ENCODE measurements around the gene BPIFB4. TPM values are rescaled to one million over a fixed set of nuclear protein-coding genes. Genes with fewer than 3 reads are reported as not detected.

BPIFB4 gene
- total and polyA plus RNA-seq, 2 donors (not counting 3 experiments of a cell fraction or from before 2014, with no cell fraction given): not detected

- Histone ChIP-seq H3K4me1 (ENCODE audit: control insufficient read depth, extremely low read depth, insufficient read depth, low read length) (no peaks in the 10 kb centered on the region), H3K27me3 (ENCODE audit: control insufficient read depth in 2 of 2, insufficient read depth in 2 of 2, low read length in 2 of 2) (no peaks in the 10 kb centered on the region), H3K4me3 (replicated peaks in 1 of 3; ENCODE audit: insufficient read depth in 1 of 3, low read depth in 1 of 3, low read length in 3 of 3) (no peak overlapping the region), H3K36me3 (ENCODE audit: control insufficient read depth in 2 of 2, extremely low read depth in 1 of 2, insufficient read depth in 2 of 2, low read length in 2 of 2) (no peaks in the 10 kb centered on the region), H3K9me1 (replicated peaks; ENCODE audit: control insufficient read depth, extremely low read depth, insufficient read depth, low read length) (no peaks in the 10 kb centered on the region), H3K79me2 (ENCODE audit: control insufficient read depth, insufficient read depth, low read length) (no peaks in the 10 kb centered on the region), H3K27ac (ENCODE audit: insufficient read depth, low read depth, low read length) (no peak overlapping the region), H3K9ac (replicated peaks; ENCODE audit: extremely low read depth, insufficient read depth, low read length) (no peak overlapping the region), H4K20me1 (replicated peaks; ENCODE audit: control insufficient read depth, extremely low read depth, insufficient read depth, low read length) (no peaks in the 10 kb centered on the region), H3K9me3 (replicated peaks; ENCODE audit: control insufficient read depth, insufficient read depth, low read length) (no peaks in the 10 kb centered on the region), H3K4me2 (ENCODE audit: insufficient read depth, low read length) (no peak overlapping the region), H2AFZ (ENCODE audit: low read depth, low read length) (no peak overlapping the region)
- no peak for FAIRE-seq
- no peak for DNase-seq (ENCODE audit: low read depth, low spot score)
- intact Hi-C loops (cut with micrococcal nuclease) (no loop called here), dilution Hi-C loops (cut with MboI; ENCODE audit: extremely low pct_ligation_motif_present, low sequenced_read_pairs) (no loop called here)
- TF ChIP-seq GATA2 (IDR thresholded peaks at IDR 0.05; ENCODE audit: insufficient read depth, insufficient read length, low read depth, low read length): no peak
- no peak for TF ChIP-seq FOS (IDR thresholded peaks at IDR 0.05; ENCODE audit: borderline replicate concordance, insufficient read depth, low read length)
- no peak for TF ChIP-seq POLR2A (IDR thresholded peaks at IDR 0.05; ENCODE audit: low read depth, low read length)
- TF ChIP-seq, protein P1, sequence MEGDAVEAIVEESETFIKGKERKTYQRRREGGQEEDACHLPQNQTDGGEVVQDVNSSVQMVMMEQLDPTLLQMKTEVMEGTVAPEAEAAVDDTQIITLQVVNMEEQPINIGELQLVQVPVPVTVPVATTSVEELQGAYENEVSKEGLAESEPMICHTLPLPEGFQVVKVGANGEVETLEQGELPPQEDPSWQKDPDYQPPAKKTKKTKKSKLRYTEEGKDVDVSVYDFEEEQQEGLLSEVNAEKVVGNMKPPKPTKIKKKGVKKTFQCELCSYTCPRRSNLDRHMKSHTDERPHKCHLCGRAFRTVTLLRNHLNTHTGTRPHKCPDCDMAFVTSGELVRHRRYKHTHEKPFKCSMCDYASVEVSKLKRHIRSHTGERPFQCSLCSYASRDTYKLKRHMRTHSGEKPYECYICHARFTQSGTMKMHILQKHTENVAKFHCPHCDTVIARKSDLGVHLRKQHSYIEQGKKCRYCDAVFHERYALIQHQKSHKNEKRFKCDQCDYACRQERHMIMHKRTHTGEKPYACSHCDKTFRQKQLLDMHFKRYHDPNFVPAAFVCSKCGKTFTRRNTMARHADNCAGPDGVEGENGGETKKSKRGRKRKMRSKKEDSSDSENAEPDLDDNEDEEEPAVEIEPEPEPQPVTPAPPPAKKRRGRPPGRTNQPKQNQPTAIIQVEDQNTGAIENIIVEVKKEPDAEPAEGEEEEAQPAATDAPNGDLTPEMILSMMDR (IDR thresholded peaks at IDR 0.05; ENCODE audit: extremely low read depth in 1 of 2, insufficient read depth in 1 of 2, low read depth in 1 of 2, low read length in 2 of 2): no peak
- TF ChIP-seq JUN (IDR thresholded peaks at IDR 0.05; ENCODE audit: borderline replicate concordance, insufficient read depth, insufficient read length, low read depth): no peak
- TF ChIP-seq POLR2AphosphoS5 (IDR thresholded peaks at IDR 0.05; ENCODE audit: insufficient read depth, low read depth, low read length): no peak
- no peak for TF ChIP-seq EZH2 (IDR thresholded peaks at IDR 0.05; ENCODE audit: borderline replicate concordance, low read depth, low read length, severe bottlenecking)
- no peak for TF ChIP-seq MAX (IDR thresholded peaks at IDR 0.05; ENCODE audit: insufficient read depth, insufficient read length)
- no TSS peak for BruUV-seq (replicated peaks)
- ChIA-PET POLR2A (no interaction called here), CTCF (no interaction called here)
These were observed 40.6 kb downstream of the BPIFB4 start for GRCh38 chr20:33119725-33120720.
